GM23338 (cell line): Measurements from ENCODE around the gene GRIP2. TPM values are rescaled to one million over a fixed set of nuclear protein-coding genes. Genes with fewer than 3 reads are reported as not detected.
A peak's percentile ranks its signal among the peaks of the same experiment; 100 is the strongest.

Source experiments
- ATAC-seq: fragments of 200-7000 bp; cut with Tn5 transposase; 3 replicates; pipeline ENCODE4 v1.9.1; 2020
- DNase-seq: peaks from one replicate; pipeline ENCODE4 v3.0.0-alpha.2; 2015; ENCODE audit warnings: low spot score
- H2AFZ ChIP-seq: fragments of 200-600 bp; sonication (generic); 2 replicates; pipeline ENCODE4 v1.8.0; 2016; ENCODE audit warnings: antibody characterized with exemption, mild to moderate bottlenecking, moderate library complexity
- H3F3A ChIP-seq: fragments of 200-600 bp; sonication (generic); replicated peaks from 2 replicates; pipeline ENCODE4 v1.8.0; 2017; ENCODE audit warnings: antibody characterized with exemption, mixed run types, low read depth
- H3K27ac ChIP-seq: fragments of 200-600 bp; sonication (generic); 2 replicates; pipeline ENCODE4 v1.6.1; 2016; ENCODE audit warnings: low read depth
- H3K27me3 ChIP-seq: fragments of 200-600 bp; sonication (generic); 2 replicates; pipeline ENCODE4 v1.8.0; 2016; ENCODE audit warnings: mild to moderate bottlenecking, mixed run types, moderate library complexity; ENCODE audit not compliant: insufficient read depth
- H3K36me3 ChIP-seq: fragments of 200-600 bp; sonication (generic); 2 replicates; pipeline ENCODE4 v1.8.0; 2016; ENCODE audit warnings: mild to moderate bottlenecking; ENCODE audit not compliant: insufficient read depth
- H3K4me1 ChIP-seq: fragments of 200-600 bp; sonication (generic); 2 replicates; pipeline ENCODE4 v1.8.0; 2016; ENCODE audit warnings: mild to moderate bottlenecking, moderate library complexity; ENCODE audit not compliant: insufficient read depth
- H3K4me2 ChIP-seq: fragments of 200-600 bp; sonication (generic); 2 replicates; pipeline ENCODE4 v1.7.1; 2017; ENCODE audit warnings: mixed run types
- H3K4me3 ChIP-seq: fragments of 200-600 bp; sonication (generic); 2 replicates; pipeline ENCODE4 v1.6.1; 2016; ENCODE audit warnings: mixed run types
- H3K79me2 ChIP-seq: fragments of 200-600 bp; sonication (generic); replicated peaks from 2 replicates; pipeline ENCODE4 v1.8.0; 2017; ENCODE audit warnings: mild to moderate bottlenecking; ENCODE audit not compliant: insufficient read depth
- H3K9me2 ChIP-seq: fragments of 200-600 bp; sonication (generic); 2 replicates; pipeline ENCODE4 v1.8.0; 2017; ENCODE audit not compliant: insufficient read depth
- H4K20me1 ChIP-seq: fragments of 200-600 bp; sonication (generic); replicated peaks from 2 replicates; pipeline ENCODE4 v1.8.0; 2017; ENCODE audit warnings: mild to moderate bottlenecking; ENCODE audit not compliant: insufficient read depth
- H3K27ac Mint-ChIP-seq: 2 replicates; pipeline ENCODE4 v1.8.0; 2020; ENCODE audit warnings: inconsistent platforms, mild to moderate bottlenecking, moderate library complexity, mixed read lengths
- H3K27me3 Mint-ChIP-seq: 3 replicates; pipeline ENCODE4 v1.8.0; 2022; ENCODE audit warnings: low read depth, mild to moderate bottlenecking, moderate library complexity, mixed read lengths, inconsistent platforms; ENCODE audit not compliant: insufficient read depth, poor library complexity
- H3K36me3 Mint-ChIP-seq: 3 replicates; pipeline ENCODE4 v1.8.0; 2021; ENCODE audit warnings: low read depth, mild to moderate bottlenecking, inconsistent platforms, moderate library complexity, mixed read lengths
- H3K4me1 Mint-ChIP-seq: 3 replicates; pipeline ENCODE4 v1.8.0; 2020; ENCODE audit warnings: mild to moderate bottlenecking, inconsistent platforms, mixed read lengths
- H3K4me3 Mint-ChIP-seq: 3 replicates; pipeline ENCODE4 v1.8.0; 2021; ENCODE audit warnings: moderate library complexity, mild to moderate bottlenecking, inconsistent platforms, mixed read lengths
- H3K9me3 Mint-ChIP-seq: 3 replicates; pipeline ENCODE4 v1.8.0; 2020; ENCODE audit warnings: moderate library complexity, mild to moderate bottlenecking, inconsistent platforms, mixed read lengths
- CREB1 ChIP-seq: fragments of 250-450 bp; sonication (Bioruptor Pico); IDR thresholded peaks from 2 replicates; pipeline ENCODE4 v1.5.0; 2020; ENCODE audit warnings: low read depth, mild to moderate bottlenecking, moderate library complexity
- ETS1 ChIP-seq: IDR thresholded peaks from 2 replicates; pipeline ENCODE4 v1.6.1; 2016; ENCODE audit warnings: antibody characterized with exemption
- EZH2 ChIP-seq: fragments of 200-600 bp; sonication (generic); IDR thresholded peaks from one replicate; pipeline ENCODE4 v1.8.0; 2017; ENCODE audit warnings: antibody characterized with exemption, mild to moderate bottlenecking, low read depth; ENCODE audit not compliant: unreplicated experiment
- EZH2phosphoT487 ChIP-seq: fragments of 200-600 bp; sonication (generic); IDR thresholded peaks from one replicate; pipeline ENCODE4 v1.8.1; 2018; ENCODE audit warnings: antibody characterized with exemption; ENCODE audit not compliant: unreplicated experiment
- JUNB ChIP-seq: IDR thresholded peaks from one replicate; pipeline ENCODE4 v1.6.1; 2016; ENCODE audit warnings: antibody characterized with exemption; ENCODE audit not compliant: unreplicated experiment
- POLR2AphosphoS5 ChIP-seq: IDR thresholded peaks from 2 replicates; pipeline ENCODE4 v1.6.1; 2016; ENCODE audit warnings: antibody characterized with exemption, low read depth
- REST ChIP-seq: IDR thresholded peaks from one replicate; pipeline ENCODE4 v1.6.1; 2018; ENCODE audit warnings: antibody characterized with exemption; ENCODE audit not compliant: unreplicated experiment
- STAT1 ChIP-seq: IDR thresholded peaks from one replicate; pipeline ENCODE4 v1.6.1; 2016; ENCODE audit warnings: antibody characterized with exemption; ENCODE audit not compliant: unreplicated experiment
- ZNF114 ChIP-seq: fragments of 250-450 bp; sonication (Bioruptor Pico); IDR thresholded peaks from 2 replicates; pipeline ENCODE4 v1.5.0; 2020; ENCODE audit warnings: mild to moderate bottlenecking, moderate library complexity
- polyA plus RNA-seq: library from polyadenylated mRNA; unstranded; fragments of >200 nt; fragmentation: Nextera tagmentation; extraction: Ambion mirVana; gene quantifications from 2 replicates; pipeline ENCODE4 v1.2.1, GENCODE V29; 2016
- total RNA-seq: library from RNA; depleted of rRNA; stranded (reverse); fragments of >200 nt; shearing (Covaris generic); gene quantifications from 2 replicates; pipeline ENCODE4 v1.2.3, GENCODE V29; 2014

GRIP2 gene
- total and polyA plus RNA-seq, 2 experiments from 2014 or later: 3.6 to 5.8 TPM

GRCh38 chr3:14525685-14526631, 14.2 kb downstream of the GRIP2 start:
- no peak overlapping the region for H3K4me3 Mint-ChIP-seq
- DNase-seq (no peak), ATAC-seq (peak; percentile 31)
- H3K27me3 ChIP-seq: no peaks in the 10 kb centered on the region
- peak overlapping the region; percentile 43; the same call in 1 of the 2 replicates for H3K4me2 ChIP-seq
- H3K4me3 ChIP-seq: no peak overlapping the region
- H3K79me2 ChIP-seq: no peaks in the 10 kb centered on the region
- no peaks in the 10 kb centered on the region for H4K20me1 ChIP-seq
- no peaks in the 10 kb centered on the region for H3K36me3 ChIP-seq
- H3K27ac ChIP-seq: no peak overlapping the region
- peaks cover 15% of the 10 kb centered on the region for H3K4me1 Mint-ChIP-seq
- peaks cover 5% of the 10 kb centered on the region; the same call in 1 of the 3 replicates for H3K9me3 Mint-ChIP-seq
- H2AFZ ChIP-seq: no peak overlapping the region
- H3K36me3 Mint-ChIP-seq: 0 out of 3 replicates have a peak, but pooled peaks cover 2% of the 10 kb centered on the region
- no peaks in the 10 kb centered on the region for H3K9me2 ChIP-seq
- peaks cover 5% of the 10 kb centered on the region for H3K27me3 Mint-ChIP-seq
- TF ChIP-seq JUNB: no peak
- no peak for TF ChIP-seq STAT1
- TF ChIP-seq ZNF114: no peak
- no peak overlapping the region for H3K27ac Mint-ChIP-seq
- H3F3A ChIP-seq: no peaks in the 10 kb centered on the region
- H3K4me1 ChIP-seq: peaks cover 17% of the 10 kb centered on the region

GRCh38 chr3:14524920-14525660, 15.1 kb downstream of the GRIP2 start:
- Histone ChIP-seq H3K4me3 (no peak overlapping the region), H2AFZ (no peak overlapping the region), H3K9me2 (no peaks in the 10 kb centered on the region), H3K27me3 (no peaks in the 10 kb centered on the region), H3K79me2 (no peaks in the 10 kb centered on the region), H3K4me1 (peaks cover 17% of the 10 kb centered on the region), H3K27ac (no peak overlapping the region), H3K36me3 (no peaks in the 10 kb centered on the region), H3F3A (no peaks in the 10 kb centered on the region), H4K20me1 (no peaks in the 10 kb centered on the region), H3K4me2 (no peak overlapping the region)
- ATAC-seq (no peak), DNase-seq (no peak)
- Mint-ChIP-seq H3K4me3 (no peak overlapping the region), H3K27ac (no peak overlapping the region), H3K27me3 (peaks cover 9% of the 10 kb centered on the region), H3K36me3 (no peaks in the 10 kb centered on the region), H3K4me1 (peaks cover 15% of the 10 kb centered on the region), H3K9me3 (peaks cover 2% of the 10 kb centered on the region; the same call in 1 of the 3 replicates)
- TF ChIP-seq JUNB (no peak), EZH2 (no peak), ETS1 (no peak), REST (no peak), CREB1 (CRISPR knock-in tag) (no peak), POLR2AphosphoS5 (no peak), STAT1 (no peak), EZH2phosphoT487 (no peak)
